Left ventricle myocardium inferior (tissue), 1 donor: Measurements from ENCODE around the gene CD99L2. TPM values are rescaled to one million over a fixed set of nuclear protein-coding genes. Genes with fewer than 3 reads are reported as not detected.

Source experiments
- DNase-seq: peaks from one replicate; pipeline ENCODE4 v3.0.0-alpha.2; 2020
- H3K27ac ChIP-seq: fragments of 200-600 bp; replicated peaks from 2 replicates; pipeline ENCODE4 v1.8.0; 2021
- H3K27me3 ChIP-seq: fragments of 200-600 bp; 2 replicates; pipeline ENCODE4 v1.8.0; 2021; ENCODE audit warnings: low read depth
- H3K36me3 ChIP-seq: fragments of 200-600 bp; 2 replicates; pipeline ENCODE4 v1.8.0; 2021
- H3K4me1 ChIP-seq: fragments of 200-600 bp; 2 replicates; pipeline ENCODE4 v1.8.0; 2021
- H3K4me3 ChIP-seq: fragments of 200-600 bp; 2 replicates; pipeline ENCODE4 v1.8.0; 2021; ENCODE audit warnings: mild to moderate bottlenecking, moderate library complexity
- H3K9me3 ChIP-seq: fragments of 200-600 bp; replicated peaks from 2 replicates; pipeline ENCODE4 v1.8.0; 2021
- CTCF ChIP-seq: fragments of 200-600 bp; IDR thresholded peaks from 2 replicates; pipeline ENCODE4 v1.8.0; 2021; ENCODE audit warnings: antibody characterized with exemption, mild to moderate bottlenecking, borderline replicate concordance
- intact Hi-C: fragments of 100-400 bp; cut with micrococcal nuclease; formaldehyde crosslinking; loops from one replicate; pipeline ENCODE4 v1.11.0; 2022
- total RNA-seq: library from RNA; stranded (reverse); fragmentation: NEBNext Ultra II Directional; extraction: Animal tissue kit (Norgen Biotek cat#: 25700); gene quantifications from one replicate; pipeline ENCODE4 v1.2.1, GENCODE V29; 2021
- donor health status: DM: no; HTN: yes; CAD: no; lungs with severe emphysema.

The CD99L2 gene
- total RNA-seq, 1 donor from 2014 or later, result 68.1 TPM

GRCh38 chrX:150926304-150926703 lies 27.8 kb upstream of the CD99L2 start:
- DNase-seq, result no peak
- H3K4me1 ChIP-seq, result no peaks in the 10 kb centered on the region
- no peak for TF ChIP-seq CTCF
- no peaks in the 10 kb centered on the region for H3K36me3 ChIP-seq
- no peak overlapping the region for H3K27ac ChIP-seq
- H3K27me3 ChIP-seq, result no peaks in the 10 kb centered on the region
- no peak overlapping the region for H3K4me3 ChIP-seq
- intact Hi-C loops, result no loop called here
- H3K9me3 ChIP-seq, result no peaks in the 10 kb centered on the region

DNA sequence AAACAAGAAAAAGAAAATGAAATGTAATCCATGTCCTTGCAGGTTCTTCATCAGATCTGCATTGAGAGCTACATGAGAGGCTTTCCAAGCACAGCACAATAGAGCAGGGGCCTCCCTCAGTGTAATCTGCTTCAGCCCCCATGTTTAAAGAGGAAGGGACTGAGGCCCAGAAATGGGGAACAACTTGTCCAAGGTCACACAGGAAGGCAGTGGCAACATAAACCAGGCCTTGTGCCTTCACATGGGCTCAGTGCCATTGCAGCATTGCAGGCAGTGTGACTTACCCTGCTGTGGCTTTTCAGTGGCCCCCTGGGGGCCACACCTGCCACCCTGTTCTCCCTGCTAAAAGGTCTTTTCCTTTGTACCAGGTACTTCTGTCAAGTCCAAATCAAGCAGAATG lies 20.9 kb upstream of the CD99L2 start:
- Histone ChIP-seq H3K9me3 (no peaks in the 10 kb centered on the region), H3K4me3 (no peak overlapping the region), H3K36me3 (no peaks in the 10 kb centered on the region), H3K27ac (no peak overlapping the region), H3K4me1 (no peaks in the 10 kb centered on the region), H3K27me3 (no peaks in the 10 kb centered on the region)
- intact Hi-C loops, result no loop called here
- DNase-seq, result no peak
- TF ChIP-seq CTCF, result no peak

DNA sequence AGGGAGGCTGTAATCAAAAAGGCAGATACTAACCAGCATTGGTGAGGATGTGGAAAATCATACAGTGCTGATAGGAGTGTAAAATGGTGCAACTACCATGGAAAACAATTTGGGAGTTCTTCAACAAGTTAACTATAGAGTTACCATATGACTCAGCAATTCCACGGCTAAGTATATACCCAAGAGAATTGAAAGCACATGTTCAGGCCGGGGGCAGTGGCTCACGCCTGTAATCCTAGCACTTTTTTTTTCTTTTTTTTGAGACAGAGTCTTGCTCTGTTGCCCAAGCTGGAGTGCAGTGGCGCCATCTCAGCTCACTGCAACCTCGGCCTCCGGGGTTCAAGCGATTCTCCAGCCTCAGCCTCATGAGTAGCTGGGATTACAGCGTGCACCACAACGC lies 15.0 kb upstream of the CD99L2 start:
- H3K4me1 ChIP-seq, result no peaks in the 10 kb centered on the region
- no peak for TF ChIP-seq CTCF
- no peaks in the 10 kb centered on the region for H3K27me3 ChIP-seq
- H3K36me3 ChIP-seq, result no peaks in the 10 kb centered on the region
- H3K27ac ChIP-seq, result no peak overlapping the region
- no peak overlapping the region for H3K4me3 ChIP-seq
- intact Hi-C loops, result no loop called here
- no peak for DNase-seq
- H3K9me3 ChIP-seq, result no peaks in the 10 kb centered on the region

GRCh38 chrX:150907474-150907873 lies 9.0 kb upstream of the CD99L2 start:
- TF ChIP-seq CTCF, result no peak
- Histone ChIP-seq H3K36me3 (no peaks in the 10 kb centered on the region), H3K27me3 (no peaks in the 10 kb centered on the region), H3K27ac (no peak overlapping the region), H3K4me1 (no peaks in the 10 kb centered on the region), H3K9me3 (no peaks in the 10 kb centered on the region), H3K4me3 (no peak overlapping the region)
- intact Hi-C loops, result no loop called here
- DNase-seq, result peak; percentile 53

GRCh38 chrX:150906694-150907093 lies 8.2 kb upstream of the CD99L2 start:
- H3K27ac ChIP-seq, result no peak overlapping the region
- intact Hi-C loops, result no loop called here
- H3K4me3 ChIP-seq, result no peak overlapping the region
- no peaks in the 10 kb centered on the region for H3K27me3 ChIP-seq
- no peak for TF ChIP-seq CTCF
- DNase-seq, result no peak
- H3K4me1 ChIP-seq, result no peaks in the 10 kb centered on the region
- no peaks in the 10 kb centered on the region for H3K36me3 ChIP-seq
- H3K9me3 ChIP-seq, result no peaks in the 10 kb centered on the region

DNA sequence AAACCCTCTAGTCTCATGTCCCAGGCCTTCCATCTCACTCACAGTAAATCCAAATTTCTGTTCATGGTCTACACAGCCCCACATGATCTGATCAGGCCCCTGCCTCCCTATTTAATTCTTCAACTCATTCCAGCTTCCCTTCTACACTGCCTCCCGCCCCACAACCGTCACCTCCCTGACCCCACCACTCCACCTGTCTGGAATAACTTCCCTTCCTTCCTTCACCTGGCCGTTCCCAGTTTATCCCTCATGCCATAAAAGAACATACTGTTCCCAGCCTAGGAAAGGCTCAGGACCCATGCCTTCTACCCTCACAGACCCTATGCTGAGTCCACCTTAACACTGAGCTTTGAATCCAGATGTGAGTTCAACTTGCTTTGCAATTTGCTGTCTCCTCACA lies 6.8 kb upstream of the CD99L2 start:
- Histone ChIP-seq H3K27ac (no peak overlapping the region), H3K27me3 (no peaks in the 10 kb centered on the region), H3K36me3 (no peaks in the 10 kb centered on the region), H3K4me3 (no peak overlapping the region), H3K4me1 (no peaks in the 10 kb centered on the region), H3K9me3 (no peaks in the 10 kb centered on the region)
- TF ChIP-seq CTCF, result no peak
- intact Hi-C loops, result no loop called here
- no peak for DNase-seq
